Activated T-cell treated with anti-CD3 and anti-CD28 coated beads, Interleukin-2, amount 50 U/mL, for 24 hours (primary cell): ENCODE data around the gene THNSL1.

Experiments
- DNase-seq: peaks from one replicate; pipeline ENCODE4 v3.0.0-alpha.2; 2020
- H3K27ac Mint-ChIP-seq: 2 replicates; pipeline ENCODE4 v1.8.0; 2020; ENCODE audit warnings: mild to moderate bottlenecking, mixed read lengths
- H3K27me3 Mint-ChIP-seq: 2 replicates; pipeline ENCODE4 v1.8.0; 2020; ENCODE audit warnings: mixed read lengths
- H3K36me3 Mint-ChIP-seq: 2 replicates; pipeline ENCODE4 v1.8.0; 2020; ENCODE audit warnings: low read depth, mixed read lengths
- H3K4me1 Mint-ChIP-seq: 2 replicates; pipeline ENCODE4 v1.8.0; 2020; ENCODE audit warnings: low read depth, mixed read lengths
- H3K4me3 Mint-ChIP-seq: 2 replicates; pipeline ENCODE4 v1.8.0; 2020; ENCODE audit warnings: mild to moderate bottlenecking, moderate library complexity, mixed read lengths
- H3K9me3 Mint-ChIP-seq: 2 replicates; pipeline ENCODE4 v1.8.0; 2020; ENCODE audit warnings: mixed read lengths

Gene THNSL1

GRCh38 chr10:25024528-25024927 lies 8.1 kb downstream of the THNSL1 start:
- no peak for DNase-seq
- Mint-ChIP-seq H3K4me3 (no peak overlapping the region), H3K36me3 (peaks cover 22% of the 10 kb centered on the region), H3K27ac (no peak overlapping the region), H3K4me1 (no peaks in the 10 kb centered on the region), H3K27me3 (no peaks in the 10 kb centered on the region), H3K9me3 (no peaks in the 10 kb centered on the region)

DNA sequence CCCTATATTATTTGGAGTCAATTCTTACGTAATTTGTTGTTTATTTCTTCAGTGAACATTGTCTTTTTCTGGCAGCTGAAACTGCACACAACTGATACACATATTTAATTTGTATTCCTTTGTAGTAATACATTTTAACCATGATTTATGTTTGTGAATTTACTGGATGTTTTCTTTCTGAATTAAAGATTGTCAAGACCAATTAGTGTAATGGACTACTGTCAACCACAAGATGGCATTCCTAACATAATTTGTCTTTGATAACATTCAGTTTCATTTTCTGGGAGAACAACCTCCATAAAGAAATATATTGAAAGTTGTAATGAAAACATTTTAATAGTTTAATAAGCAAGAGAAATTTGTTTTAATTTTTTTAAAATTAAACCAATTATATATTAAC lies 10.1 kb downstream of the THNSL1 start:
- H3K4me1 Mint-ChIP-seq, result no peaks in the 10 kb centered on the region
- no peaks in the 10 kb centered on the region for H3K27me3 Mint-ChIP-seq
- H3K4me3 Mint-ChIP-seq, result no peak overlapping the region
- H3K9me3 Mint-ChIP-seq, result peaks cover 3% of the 10 kb centered on the region
- no peak for DNase-seq
- H3K36me3 Mint-ChIP-seq, result peaks cover 22% of the 10 kb centered on the region
- no peak overlapping the region for H3K27ac Mint-ChIP-seq

GRCh38 chr10:25028711-25029110 lies 12.3 kb downstream of the THNSL1 start:
- Mint-ChIP-seq H3K9me3 (peaks cover 3% of the 10 kb centered on the region), H3K4me3 (no peak overlapping the region), H3K27ac (no peak overlapping the region), H3K4me1 (no peaks in the 10 kb centered on the region), H3K27me3 (no peaks in the 10 kb centered on the region), H3K36me3 (peaks cover 14% of the 10 kb centered on the region)
- DNase-seq, result no peak

- Mint-ChIP-seq H3K9me3 (peaks cover 3% of the 10 kb centered on the region), H3K4me3 (no peak overlapping the region), H3K4me1 (no peaks in the 10 kb centered on the region), H3K27me3 (no peaks in the 10 kb centered on the region), H3K36me3 (peaks cover 6% of the 10 kb centered on the region), H3K27ac (no peak overlapping the region)
- DNase-seq, result no peak
These were observed 13.1 kb downstream of the THNSL1 start for GRCh38 chr10:25029519-25029918.

DNA sequence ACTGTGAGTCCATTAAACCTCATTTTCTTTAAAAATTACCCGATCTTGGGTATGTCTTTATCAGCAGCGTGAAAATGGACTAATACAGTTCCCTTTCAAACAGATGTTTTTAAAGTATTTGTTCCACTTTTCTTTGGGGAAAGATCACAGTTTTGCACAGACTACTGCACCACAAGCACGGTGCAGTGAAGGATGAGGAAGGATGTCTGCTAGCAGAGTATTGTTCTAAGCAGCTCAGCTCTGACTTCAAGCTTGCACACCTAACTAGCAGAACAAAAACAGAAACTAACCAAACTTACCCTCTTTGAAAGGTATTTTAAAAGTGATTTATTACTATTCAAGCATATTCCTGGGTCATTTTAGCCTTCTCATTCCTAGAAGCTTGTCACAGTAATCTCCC lies 20.0 kb downstream of the THNSL1 start:
- Mint-ChIP-seq H3K9me3 (no peaks in the 10 kb centered on the region), H3K27ac (no peak overlapping the region), H3K27me3 (peaks cover 35% of the 10 kb centered on the region), H3K4me3 (no peak overlapping the region), H3K4me1 (no peaks in the 10 kb centered on the region), H3K36me3 (no peaks in the 10 kb centered on the region)
- no peak for DNase-seq

DNA sequence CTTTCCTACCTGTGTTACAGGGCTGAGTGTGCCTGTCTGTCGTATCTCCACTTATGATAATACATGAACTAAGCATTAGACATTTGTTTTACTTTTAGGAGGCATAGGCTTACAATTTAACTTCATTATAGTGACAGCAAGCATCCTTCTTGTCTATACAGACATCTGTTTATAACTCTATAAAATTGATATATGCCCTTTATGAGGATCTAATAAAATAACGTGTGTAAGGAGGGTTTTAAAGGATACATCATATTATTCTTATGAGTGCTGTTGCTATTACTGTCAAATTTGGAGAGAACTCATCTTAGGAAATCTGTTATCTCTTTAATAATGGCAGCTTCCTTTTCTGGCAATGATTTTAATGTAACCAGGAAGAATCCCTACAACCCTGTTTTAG lies 21.9 kb downstream of the THNSL1 start:
- H3K36me3 Mint-ChIP-seq, result no peaks in the 10 kb centered on the region
- H3K27me3 Mint-ChIP-seq, result peaks cover 38% of the 10 kb centered on the region
- no peaks in the 10 kb centered on the region for H3K4me1 Mint-ChIP-seq
- no peak overlapping the region for H3K27ac Mint-ChIP-seq
- H3K9me3 Mint-ChIP-seq, result no peaks in the 10 kb centered on the region
- no peak for DNase-seq
- no peak overlapping the region for H3K4me3 Mint-ChIP-seq

GRCh38 chr10:25039531-25039930 lies 23.1 kb downstream of the THNSL1 start:
- no peaks in the 10 kb centered on the region for H3K9me3 Mint-ChIP-seq
- H3K27me3 Mint-ChIP-seq, result peaks cover 43% of the 10 kb centered on the region
- H3K4me3 Mint-ChIP-seq, result no peak overlapping the region
- DNase-seq, result no peak
- no peak overlapping the region for H3K27ac Mint-ChIP-seq
- no peaks in the 10 kb centered on the region for H3K4me1 Mint-ChIP-seq
- no peaks in the 10 kb centered on the region for H3K36me3 Mint-ChIP-seq

DNA sequence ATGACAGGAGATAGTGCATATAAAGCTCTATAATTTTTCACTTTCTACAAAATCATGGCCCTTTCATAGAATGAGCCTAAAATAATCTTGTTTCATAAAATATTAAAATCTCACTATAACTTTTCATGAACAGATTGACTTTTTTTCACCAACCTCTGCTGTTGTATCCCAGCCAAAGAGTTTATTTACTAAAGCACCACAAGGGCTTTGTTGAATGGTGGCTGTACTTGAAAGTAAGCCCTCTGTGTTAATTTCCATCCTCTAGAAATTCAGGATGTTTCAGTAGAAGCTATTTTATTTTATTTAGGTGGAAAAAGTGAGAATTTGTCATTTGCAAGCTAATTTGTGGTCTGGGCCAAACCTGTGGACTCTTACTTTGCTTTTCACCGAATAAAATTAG lies 30.2 kb downstream of the THNSL1 start:
- no peaks in the 10 kb centered on the region for H3K4me1 Mint-ChIP-seq
- peaks cover 37% of the 10 kb centered on the region for H3K27me3 Mint-ChIP-seq
- no peak for DNase-seq
- no peaks in the 10 kb centered on the region for H3K9me3 Mint-ChIP-seq
- no peak overlapping the region for H3K27ac Mint-ChIP-seq
- H3K36me3 Mint-ChIP-seq, result no peaks in the 10 kb centered on the region
- H3K4me3 Mint-ChIP-seq, result no peak overlapping the region

DNA sequence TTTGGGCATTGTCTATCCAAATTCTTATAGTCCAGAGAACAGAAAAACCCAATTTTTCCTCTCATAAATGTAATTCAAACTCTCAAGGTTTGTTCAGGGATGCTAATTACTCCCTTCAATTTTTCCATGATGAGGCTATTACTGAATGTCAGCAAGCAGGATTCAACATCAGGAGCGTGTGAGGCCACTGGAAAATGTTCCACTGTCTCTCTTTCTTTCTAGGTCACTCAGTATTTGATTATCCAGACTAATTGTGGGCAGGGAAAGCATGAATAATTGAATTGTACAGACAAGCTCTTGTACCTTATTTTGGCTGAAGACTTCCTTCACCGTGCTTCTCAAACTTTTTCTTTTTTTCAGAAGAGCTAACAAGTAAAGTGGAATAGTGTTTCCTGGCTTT lies 30.7 kb downstream of the THNSL1 start:
- no peak overlapping the region for H3K4me3 Mint-ChIP-seq
- DNase-seq, result no peak
- no peaks in the 10 kb centered on the region for H3K9me3 Mint-ChIP-seq
- H3K36me3 Mint-ChIP-seq, result no peaks in the 10 kb centered on the region
- no peaks in the 10 kb centered on the region for H3K4me1 Mint-ChIP-seq
- no peak overlapping the region for H3K27ac Mint-ChIP-seq
- H3K27me3 Mint-ChIP-seq, result peaks cover 37% of the 10 kb centered on the region

GRCh38 chr10:25047591-25048301 lies 31.3 kb downstream of the THNSL1 start:
- Mint-ChIP-seq H3K4me3 (no peak overlapping the region), H3K27ac (no peak overlapping the region), H3K4me1 (no peaks in the 10 kb centered on the region), H3K9me3 (no peaks in the 10 kb centered on the region), H3K36me3 (no peaks in the 10 kb centered on the region), H3K27me3 (peaks cover 37% of the 10 kb centered on the region)
- no peak for DNase-seq

DNA sequence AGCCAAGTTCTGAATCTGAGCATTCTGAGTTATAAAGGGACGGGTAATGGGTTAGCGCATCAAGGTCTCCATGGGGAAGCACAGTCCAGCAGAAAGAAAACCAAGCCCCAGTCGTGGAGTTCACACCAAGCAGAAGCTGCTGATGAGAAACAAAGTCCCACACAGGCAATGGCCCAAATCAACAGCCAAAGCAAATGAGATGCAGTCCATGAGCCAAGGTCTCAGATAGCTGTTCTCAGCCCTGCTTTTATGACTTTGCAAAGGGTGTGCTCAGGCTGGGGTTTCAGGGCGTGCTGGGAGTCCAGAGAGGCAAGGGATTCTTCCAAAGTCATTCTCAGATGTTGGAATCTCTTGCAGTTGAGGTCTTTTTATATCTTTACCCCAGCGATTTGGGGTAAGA lies 32.0 kb downstream of the THNSL1 start:
- Mint-ChIP-seq H3K27me3 (peaks cover 37% of the 10 kb centered on the region), H3K4me1 (no peaks in the 10 kb centered on the region), H3K9me3 (no peaks in the 10 kb centered on the region), H3K4me3 (no peak overlapping the region), H3K36me3 (no peaks in the 10 kb centered on the region), H3K27ac (no peak overlapping the region)
- DNase-seq, result no peak

DNA sequence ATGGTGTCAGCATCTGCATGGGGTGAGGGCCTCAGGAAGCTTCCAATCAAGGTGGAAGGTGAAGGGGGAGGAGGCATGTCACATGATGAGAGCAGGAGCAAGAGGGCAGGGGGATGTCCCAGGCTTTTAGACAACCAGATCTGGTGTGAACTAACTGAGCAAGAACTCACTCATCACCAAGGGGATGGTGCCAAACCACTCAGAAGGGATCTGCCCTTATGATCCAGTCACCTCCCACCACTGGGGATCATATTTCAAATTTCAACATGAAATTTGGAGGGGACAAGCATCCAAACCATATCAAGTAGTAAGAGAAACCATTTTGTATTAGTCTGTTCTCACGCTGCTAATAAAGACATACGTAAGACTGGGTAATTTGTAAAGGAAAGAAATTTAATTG lies 33.6 kb downstream of the THNSL1 start:
- Mint-ChIP-seq H3K27ac (no peak overlapping the region), H3K9me3 (no peaks in the 10 kb centered on the region), H3K4me1 (no peaks in the 10 kb centered on the region), H3K27me3 (peaks cover 28% of the 10 kb centered on the region), H3K36me3 (no peaks in the 10 kb centered on the region), H3K4me3 (no peak overlapping the region)
- no peak for DNase-seq

DNA sequence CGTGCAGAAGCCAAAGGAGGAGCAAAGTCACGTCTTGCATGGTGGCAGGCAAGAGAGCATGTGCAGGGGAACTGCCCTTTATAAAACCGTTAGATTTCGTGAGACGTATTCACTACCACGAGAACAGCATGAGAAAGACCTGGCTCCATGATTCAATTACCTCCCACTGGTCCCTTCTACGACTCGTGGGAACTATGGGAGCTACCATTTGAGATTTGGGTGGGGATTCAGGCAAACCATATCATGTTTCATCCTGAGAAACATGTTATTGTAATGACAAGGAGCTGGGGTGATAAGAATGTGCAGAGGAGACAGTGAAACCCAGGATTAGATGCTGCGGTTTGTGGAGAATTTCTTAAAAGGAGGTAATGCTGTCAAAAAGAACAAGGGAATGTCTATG lies 34.0 kb downstream of the THNSL1 start:
- no peaks in the 10 kb centered on the region for H3K36me3 Mint-ChIP-seq
- no peak overlapping the region for H3K27ac Mint-ChIP-seq
- no peak for DNase-seq
- H3K4me3 Mint-ChIP-seq, result no peak overlapping the region
- H3K9me3 Mint-ChIP-seq, result no peaks in the 10 kb centered on the region
- H3K4me1 Mint-ChIP-seq, result no peaks in the 10 kb centered on the region
- H3K27me3 Mint-ChIP-seq, result peaks cover 28% of the 10 kb centered on the region

DNA sequence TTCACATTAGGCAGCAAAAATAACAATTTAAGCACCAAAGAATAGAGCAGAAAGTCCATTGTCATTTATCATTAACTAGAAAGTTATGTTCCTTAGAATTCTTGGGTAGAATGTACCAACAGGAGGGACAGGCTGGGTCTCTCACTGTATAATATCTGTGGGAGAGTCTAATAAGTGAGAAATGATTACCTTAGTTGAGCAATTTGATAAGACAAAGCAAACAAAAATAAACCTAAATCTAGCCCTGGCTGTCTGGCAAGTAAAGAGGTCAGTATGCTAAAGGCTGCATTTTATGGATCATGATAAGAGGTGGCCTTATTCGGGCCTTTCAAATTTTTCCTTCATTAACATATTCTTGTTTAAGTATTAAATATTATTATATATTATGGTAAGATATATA lies 35.6 kb downstream of the THNSL1 start:
- H3K9me3 Mint-ChIP-seq, result no peaks in the 10 kb centered on the region

GRCh38 chr10:25056726-25057125 lies 40.3 kb downstream of the THNSL1 start:
- no peaks in the 10 kb centered on the region for H3K36me3 Mint-ChIP-seq
- H3K27me3 Mint-ChIP-seq, result no peaks in the 10 kb centered on the region
- H3K27ac Mint-ChIP-seq, result no peak overlapping the region
- H3K4me3 Mint-ChIP-seq, result no peak overlapping the region
- DNase-seq, result no peak
- no peaks in the 10 kb centered on the region for H3K4me1 Mint-ChIP-seq
- H3K9me3 Mint-ChIP-seq, result no peaks in the 10 kb centered on the region

More for the DNA sequence above, 35.6 kb downstream of the THNSL1 start:
- Mint-ChIP-seq H3K36me3 (no peaks in the 10 kb centered on the region), H3K27me3 (peaks cover 23% of the 10 kb centered on the region), H3K4me1 (no peaks in the 10 kb centered on the region), H3K27ac (no peak overlapping the region), H3K4me3 (no peak overlapping the region)
- DNase-seq, result no peak

DNA sequence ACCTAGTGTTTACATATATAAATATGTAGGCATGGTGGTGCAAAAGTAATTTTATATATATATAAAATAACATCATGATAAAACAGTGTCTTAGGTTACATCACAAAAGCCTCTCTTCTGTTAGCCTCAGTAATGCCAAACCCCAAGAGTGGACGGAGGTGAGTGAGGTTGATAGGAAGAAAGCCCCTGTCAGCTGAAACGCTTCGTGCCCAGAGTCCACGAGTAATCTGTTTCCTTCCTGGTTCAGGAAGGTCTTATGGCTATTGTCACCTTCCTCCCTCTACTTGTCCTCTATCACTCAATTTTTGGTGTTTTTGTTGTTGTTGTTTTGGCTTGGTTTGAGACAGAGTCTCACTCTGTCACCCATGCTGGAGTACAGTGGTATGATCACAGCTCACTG lies 41.5 kb downstream of the THNSL1 start:
- H3K27ac Mint-ChIP-seq, result no peak overlapping the region
- no peaks in the 10 kb centered on the region for H3K36me3 Mint-ChIP-seq
- H3K9me3 Mint-ChIP-seq, result no peaks in the 10 kb centered on the region
- H3K27me3 Mint-ChIP-seq, result no peaks in the 10 kb centered on the region
- no peak overlapping the region for H3K4me3 Mint-ChIP-seq
- H3K4me1 Mint-ChIP-seq, result peaks cover 6% of the 10 kb centered on the region
- DNase-seq, result no peak
